HepG2 (cell line): ENCODE measurements around the gene PSRC1. TPM values are rescaled to one million over a fixed set of nuclear protein-coding genes. Genes with fewer than 3 reads are reported as not detected.

Experiments
- DMAP1 ChIP-seq: IDR thresholded peaks from 2 replicates; pipeline ENCODE4 v1.6.1; 2016
- KAT7 ChIP-seq: IDR thresholded peaks from 2 replicates; pipeline ENCODE4 v1.6.1; 2018; ENCODE audit warnings: borderline replicate concordance, missing compliant biosample characterization
- MAZ ChIP-seq, 2 experiments: sonication (generic) in 1 of 2; formaldehyde crosslinking in 1 of 2; IDR thresholded peaks; 2 replicates each; pipeline versions ENCODE4 v1.5.0 to v1.6.1; 2012 to 2020; ENCODE audit warnings: low read depth in 2 of 2, mild to moderate bottlenecking in 2 of 2, borderline replicate concordance in 1 of 2, improper control_type of control experiment in 1 of 2, low read length in 1 of 2, missing genetic modification reagents in 1 of 2, moderate library complexity in 1 of 2
- MZF1 ChIP-seq: sonication (generic); formaldehyde crosslinking; IDR thresholded peaks from 2 replicates; pipeline ENCODE4 v1.8.1; 2023; ENCODE audit warnings: mild to moderate bottlenecking, missing genetic modification reagents, borderline replicate concordance
- NFRKB ChIP-seq: fragments of 450-650 bp; IDR thresholded peaks from 2 replicates; pipeline ENCODE4 v1.6.1; 2017
- NR1H2 ChIP-seq: sonication (generic); formaldehyde crosslinking; IDR thresholded peaks from 2 replicates; pipeline ENCODE4 v1.8.1; 2022; ENCODE audit warnings: low read depth, missing genetic modification reagents, borderline replicate concordance
- PHF20 ChIP-seq: sonication (generic); formaldehyde crosslinking; IDR thresholded peaks from 2 replicates; pipeline ENCODE4 v1.5.0; 2020; ENCODE audit warnings: mild to moderate bottlenecking, missing genetic modification reagents
- RBM39 ChIP-seq: fragments of 200-400 bp; formaldehyde crosslinking; IDR thresholded peaks from one replicate; pipeline ENCODE4 v1.6.1; 2018; ENCODE audit warnings: antibody characterized with exemption, mild to moderate bottlenecking, low read depth, low read length; ENCODE audit not compliant: poor library complexity, severe bottlenecking
- REL ChIP-seq: sonication (generic); formaldehyde crosslinking; conservative IDR thresholded peaks from 2 replicates; pipeline ENCODE4 v1.8.0; 2022; ENCODE audit warnings: mild to moderate bottlenecking, missing genetic modification reagents, moderate library complexity
- SKI ChIP-seq: fragments of 450-650 bp; IDR thresholded peaks from one replicate; pipeline ENCODE4 v1.6.1; 2018; ENCODE audit warnings: mild to moderate bottlenecking; ENCODE audit not compliant: partially characterized antibody
- SOX13 ChIP-seq, 3 experiments: fragments of 450-650 bp in 1 of 3; sonication (generic) in 1 of 3; formaldehyde crosslinking in 1 of 3; IDR thresholded peaks in 2 of 3; conservative IDR thresholded peaks in 1 of 3; 2 replicates each; pipeline versions ENCODE4 v1.5.0 to v1.6.1; 2016 to 2020; ENCODE audit warnings: antibody characterized with exemption in 1 of 3, mild to moderate bottlenecking in 1 of 3, missing compliant biosample characterization in 1 of 3, missing genetic modification reagents in 1 of 3, moderate library complexity in 1 of 3
- SUZ12 ChIP-seq: fragments of 150-350 bp; IDR thresholded peaks from 2 replicates; pipeline ENCODE4 v1.6.1; 2014; ENCODE audit warnings: low read depth, low read length
- TAF15 ChIP-seq: fragments of 200-400 bp; formaldehyde crosslinking; IDR thresholded peaks from one replicate; pipeline ENCODE4 v1.6.1; 2018; ENCODE audit warnings: mild to moderate bottlenecking, low read depth, low read length; ENCODE audit not compliant: poor library complexity, severe bottlenecking
- ZKSCAN8 ChIP-seq: IDR thresholded peaks from 2 replicates; pipeline ENCODE4 v1.6.1; 2016; ENCODE audit warnings: borderline replicate concordance, missing genetic modification reagents, missing compliant biosample characterization
- ZNF160 ChIP-seq: sonication (generic); formaldehyde crosslinking; IDR thresholded peaks from 2 replicates; pipeline ENCODE4 v1.8.0; 2022; ENCODE audit warnings: mild to moderate bottlenecking, inconsistent platforms, missing genetic modification reagents
- ZNF703 ChIP-seq: sonication (generic); formaldehyde crosslinking; IDR thresholded peaks from 2 replicates; pipeline ENCODE4 v1.5.1; 2020; ENCODE audit warnings: missing genetic modification reagents, mild to moderate bottlenecking, moderate library complexity, borderline replicate concordance
- polyA plus RNA-seq, 8 experiments: library from polyadenylated mRNA; depleted of rRNA in 3 of 8; stranded (reverse) in 7 of 8; unstranded in 1 of 8; fragments of >200 nt; fragmentation: Illumina TruSeq in 4 of 8; extraction: Trizol in 4 of 8; gene quantifications; 2 replicates each; pipeline versions ENCODE4 v1.2.1 to v1.2.3, GENCODE V29; 2011 to 2016; ENCODE audit warnings: low read depth in 4 of 8, missing spikeins in 1 of 8, mixed read lengths in 1 of 8; ENCODE audit not compliant: insufficient read depth in 1 of 8
- total RNA-seq, 5 experiments: library from RNA; depleted of rRNA; stranded (reverse); fragments of >200 nt; fragmentation: Illumina TruSeq; extraction: Trizol; gene quantifications; 2 replicates each; pipeline ENCODE4 v1.2.3, GENCODE V29; 2016; ENCODE audit warnings: low read depth in 1 of 5
- TF ChIP-seq, protein P1 (sequence below): sonication (generic); formaldehyde crosslinking; IDR thresholded peaks from 2 replicates; pipeline ENCODE4 v1.4.0; 2020; ENCODE audit warnings: missing genetic modification reagents
- TF ChIP-seq, protein P2 (sequence below): sonication (generic); formaldehyde crosslinking; IDR thresholded peaks from 2 replicates; pipeline ENCODE4 v1.8.0; 2022; ENCODE audit warnings: mild to moderate bottlenecking, missing genetic modification reagents, moderate library complexity
- TF ChIP-seq, protein P3 (sequence below): sonication (generic); formaldehyde crosslinking; IDR thresholded peaks from 2 replicates; pipeline ENCODE4 v1.4.0; 2020; ENCODE audit warnings: missing genetic modification reagents
- TF ChIP-seq, protein P4 (sequence below), 2 experiments: sonication (generic) in 1 of 2; formaldehyde crosslinking in 1 of 2; IDR thresholded peaks; 2 replicates each; pipeline versions ENCODE4 v1.5.1 to v1.6.1; 2011 to 2020; ENCODE audit warnings: borderline replicate concordance in 1 of 2, low read depth in 1 of 2, low read length in 1 of 2, mild to moderate bottlenecking in 1 of 2, missing genetic modification reagents in 1 of 2, moderate library complexity in 1 of 2
- TF ChIP-seq, protein P5 (sequence below): sonication (generic); formaldehyde crosslinking; IDR thresholded peaks from 2 replicates; pipeline ENCODE4 v1.5.0; 2020; ENCODE audit warnings: mild to moderate bottlenecking, missing genetic modification reagents, borderline replicate concordance

Gene PSRC1
- total and polyA plus RNA-seq, 2 of the 13 experiments (the other 11 are each of a cell fraction or from before 2014, with no cell fraction given) = 28.6 to 30.3 TPM

DNA sequence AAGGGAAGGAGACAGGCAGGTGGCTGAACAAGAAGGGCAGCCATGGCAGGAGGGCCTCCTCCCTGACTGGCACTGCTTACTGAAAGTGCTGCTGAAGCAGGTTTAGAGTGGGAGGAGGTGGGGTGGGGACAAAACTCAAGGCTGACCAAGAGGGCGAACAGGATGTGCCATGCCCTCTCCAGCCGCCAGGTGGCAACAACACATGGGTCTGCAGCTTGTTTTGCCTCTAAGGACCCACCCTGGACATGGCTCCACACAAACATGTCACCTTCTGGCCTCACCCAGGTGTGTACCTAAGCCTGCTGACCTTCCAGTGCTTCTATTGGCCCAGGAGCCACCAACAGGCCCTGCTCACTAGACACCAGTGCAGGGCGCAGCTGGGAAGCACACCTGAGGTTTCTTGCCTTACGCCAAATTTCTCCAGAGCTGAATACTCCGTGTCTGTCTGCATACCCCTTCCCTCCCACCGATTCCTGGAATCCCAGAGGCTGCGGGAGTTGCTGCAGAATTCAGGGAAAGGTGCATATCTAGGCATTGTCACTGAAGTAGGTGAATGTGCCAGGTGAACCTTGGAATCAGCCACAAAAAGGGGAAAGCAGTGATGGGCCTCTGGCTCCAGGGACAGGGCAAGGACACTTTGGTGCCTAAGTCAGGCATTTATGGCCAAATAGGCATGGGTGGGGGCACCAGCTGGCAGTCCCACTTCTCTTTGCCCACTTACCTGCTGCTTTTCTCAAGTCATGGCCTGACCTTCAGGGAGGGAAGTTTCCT, 5.3 kb downstream of the PSRC1 start (continued):
- TF ChIP-seq SUZ12 = no peak
- TF ChIP-seq SOX13 (IDR thresholded peaks at IDR 0.05) = no peak
- TF ChIP-seq SOX13 (CRISPR knock-in tag; conservative IDR thresholded peaks at IDR 0.05 in 1 of 2, IDR thresholded peaks at IDR 0.05 in 1 of 2) = peak in 1 of 2 experiments; percentile 70; a peak in 2 of 4 replicates
- TF ChIP-seq, protein P1, sequence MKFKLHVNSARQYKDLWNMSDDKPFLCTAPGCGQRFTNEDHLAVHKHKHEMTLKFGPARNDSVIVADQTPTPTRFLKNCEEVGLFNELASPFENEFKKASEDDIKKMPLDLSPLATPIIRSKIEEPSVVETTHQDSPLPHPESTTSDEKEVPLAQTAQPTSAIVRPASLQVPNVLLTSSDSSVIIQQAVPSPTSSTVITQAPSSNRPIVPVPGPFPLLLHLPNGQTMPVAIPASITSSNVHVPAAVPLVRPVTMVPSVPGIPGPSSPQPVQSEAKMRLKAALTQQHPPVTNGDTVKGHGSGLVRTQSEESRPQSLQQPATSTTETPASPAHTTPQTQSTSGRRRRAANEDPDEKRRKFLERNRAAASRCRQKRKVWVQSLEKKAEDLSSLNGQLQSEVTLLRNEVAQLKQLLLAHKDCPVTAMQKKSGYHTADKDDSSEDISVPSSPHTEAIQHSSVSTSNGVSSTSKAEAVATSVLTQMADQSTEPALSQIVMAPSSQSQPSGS = peak; percentile 70; the same call in 1 of the 2 replicates
- no peak for TF ChIP-seq MZF1 (CRISPR knock-in tag)
- TF ChIP-seq, protein P2, sequence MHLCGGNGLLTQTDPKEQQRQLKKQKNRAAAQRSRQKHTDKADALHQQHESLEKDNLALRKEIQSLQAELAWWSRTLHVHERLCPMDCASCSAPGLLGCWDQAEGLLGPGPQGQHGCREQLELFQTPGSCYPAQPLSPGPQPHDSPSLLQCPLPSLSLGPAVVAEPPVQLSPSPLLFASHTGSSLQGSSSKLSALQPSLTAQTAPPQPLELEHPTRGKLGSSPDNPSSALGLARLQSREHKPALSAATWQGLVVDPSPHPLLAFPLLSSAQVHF (CRISPR knock-in tag) = no peak
- TF ChIP-seq SKI = no peak
- TF ChIP-seq, protein P3, sequence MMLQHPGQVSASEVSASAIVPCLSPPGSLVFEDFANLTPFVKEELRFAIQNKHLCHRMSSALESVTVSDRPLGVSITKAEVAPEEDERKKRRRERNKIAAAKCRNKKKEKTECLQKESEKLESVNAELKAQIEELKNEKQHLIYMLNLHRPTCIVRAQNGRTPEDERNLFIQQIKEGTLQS = no peak
- TF ChIP-seq, protein P4, sequence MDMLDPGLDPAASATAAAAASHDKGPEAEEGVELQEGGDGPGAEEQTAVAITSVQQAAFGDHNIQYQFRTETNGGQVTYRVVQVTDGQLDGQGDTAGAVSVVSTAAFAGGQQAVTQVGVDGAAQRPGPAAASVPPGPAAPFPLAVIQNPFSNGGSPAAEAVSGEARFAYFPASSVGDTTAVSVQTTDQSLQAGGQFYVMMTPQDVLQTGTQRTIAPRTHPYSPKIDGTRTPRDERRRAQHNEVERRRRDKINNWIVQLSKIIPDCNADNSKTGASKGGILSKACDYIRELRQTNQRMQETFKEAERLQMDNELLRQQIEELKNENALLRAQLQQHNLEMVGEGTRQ (IDR thresholded peaks at IDR 0.05; ENCODE audit: low read depth, low read length) = no peak
- TF ChIP-seq, protein P4 (CRISPR knock-in tag; IDR thresholded peaks at IDR 0.05; ENCODE audit: borderline replicate concordance) = no peak
- peak; percentile 78; the same call in 1 of the 2 replicates for TF ChIP-seq ZKSCAN8
- no peak for TF ChIP-seq TAF15
- no peak for TF ChIP-seq MAZ (IDR thresholded peaks at IDR 0.05; ENCODE audit: borderline replicate concordance, low read depth, low read length)
- peak; percentile 51; the same call in 1 of the 2 replicates for TF ChIP-seq MAZ (CRISPR knock-in tag; IDR thresholded peaks at IDR 0.05; ENCODE audit: low read depth)
- TF ChIP-seq, protein P5, sequence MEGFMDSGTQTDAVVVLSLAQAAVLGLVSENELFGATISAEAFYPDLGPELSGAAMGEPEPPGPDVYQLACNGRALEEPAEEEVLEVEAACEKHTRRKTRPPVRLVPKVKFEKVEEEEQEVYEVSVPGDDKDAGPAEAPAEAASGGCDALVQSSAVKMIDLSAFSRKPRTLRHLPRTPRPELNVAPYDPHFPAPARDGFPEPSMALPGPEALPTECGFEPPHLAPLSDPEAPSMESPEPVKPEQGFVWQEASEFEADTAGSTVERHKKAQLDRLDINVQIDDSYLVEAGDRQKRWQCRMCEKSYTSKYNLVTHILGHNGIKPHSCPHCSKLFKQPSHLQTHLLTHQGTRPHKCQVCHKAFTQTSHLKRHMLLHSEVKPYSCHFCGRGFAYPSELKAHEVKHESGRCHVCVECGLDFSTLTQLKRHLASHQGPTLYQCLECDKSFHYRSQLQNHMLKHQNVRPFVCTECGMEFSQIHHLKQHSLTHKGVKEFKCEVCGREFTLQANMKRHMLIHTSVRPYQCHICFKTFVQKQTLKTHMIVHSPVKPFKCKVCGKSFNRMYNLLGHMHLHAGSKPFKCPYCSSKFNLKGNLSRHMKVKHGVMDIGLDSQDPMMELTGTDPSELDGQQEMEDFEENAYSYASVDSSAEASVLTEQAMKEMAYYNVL (CRISPR knock-in tag) = no peak
- no peak for TF ChIP-seq NR1H2 (CRISPR knock-in tag)
- peak; percentile 46; the same call in 1 of the 2 replicates for TF ChIP-seq KAT7 (CRISPR knock-in tag)
- TF ChIP-seq DMAP1 = peak; percentile 49; the same call in 1 of the 2 replicates
- no peak for TF ChIP-seq ZNF703 (CRISPR knock-in tag)
- TF ChIP-seq RBM39 = no peak
- no peak for TF ChIP-seq ZNF160 (CRISPR knock-in tag)
- no peak for TF ChIP-seq NFRKB
- TF ChIP-seq PHF20 = no peak
- no peak for TF ChIP-seq REL (CRISPR knock-in tag)
